Testis (tissue), 2 donors: ENCODE data around the gene WWC2.

Experiments
- CTCF ChIP-seq, 3 experiments: fragments of 450-650 bp in 2 of 3; fragments of 200-600 bp in 1 of 3; sonication (generic) in 1 of 3; IDR thresholded peaks; one replicate each; pipeline ENCODE4 v1.5.1; 2016 to 2019; ENCODE audit warnings: antibody characterized with exemption in 3 of 3, mild to moderate bottlenecking in 2 of 3, moderate library complexity in 1 of 3
- POLR2A ChIP-seq: fragments of 450-650 bp; IDR thresholded peaks from one replicate; pipeline ENCODE4 v1.6.1; 2017; ENCODE audit warnings: antibody characterized with exemption, mild to moderate bottlenecking, moderate library complexity

- TF ChIP-seq CTCF (IDR thresholded peaks at IDR 0.05) (no peak), POLR2A (no peak)
Measured at GRCh38 chr4:183356931-183357675, 258.0 kb downstream of the WWC2 start.
